HG02938 (cell line): ENCODE data around the gene PTPRE.

Experiments used
- ATAC-seq: cut with Tn5 transposase; IDR thresholded peaks from one replicate; pipeline ENCODE4 v1.9.1; 2021; ENCODE audit warnings: mild to moderate bottlenecking, moderate library complexity; ENCODE audit not compliant: unreplicated experiment

The PTPRE gene

DNA sequence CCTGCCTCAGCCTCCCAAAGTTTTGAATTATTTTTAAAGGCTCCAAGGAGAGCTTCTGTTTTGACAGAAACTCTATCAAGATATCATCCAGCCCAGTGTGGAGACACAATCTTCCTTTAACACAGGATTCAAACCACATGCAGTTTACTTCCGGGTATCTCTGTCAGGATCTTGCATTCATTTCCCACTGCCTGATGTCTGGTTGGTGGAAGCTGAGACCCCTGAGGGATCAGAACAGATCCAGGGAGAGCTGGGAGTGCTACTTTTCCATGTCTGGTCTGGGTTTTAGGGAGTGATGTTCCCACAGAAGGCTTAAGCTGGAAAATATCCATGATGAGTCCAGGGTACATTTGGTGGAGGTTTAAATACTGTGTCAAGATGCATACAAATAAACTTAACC is 16.7 kb downstream of the PTPRE start:
- ATAC-seq, result no peak

DNA sequence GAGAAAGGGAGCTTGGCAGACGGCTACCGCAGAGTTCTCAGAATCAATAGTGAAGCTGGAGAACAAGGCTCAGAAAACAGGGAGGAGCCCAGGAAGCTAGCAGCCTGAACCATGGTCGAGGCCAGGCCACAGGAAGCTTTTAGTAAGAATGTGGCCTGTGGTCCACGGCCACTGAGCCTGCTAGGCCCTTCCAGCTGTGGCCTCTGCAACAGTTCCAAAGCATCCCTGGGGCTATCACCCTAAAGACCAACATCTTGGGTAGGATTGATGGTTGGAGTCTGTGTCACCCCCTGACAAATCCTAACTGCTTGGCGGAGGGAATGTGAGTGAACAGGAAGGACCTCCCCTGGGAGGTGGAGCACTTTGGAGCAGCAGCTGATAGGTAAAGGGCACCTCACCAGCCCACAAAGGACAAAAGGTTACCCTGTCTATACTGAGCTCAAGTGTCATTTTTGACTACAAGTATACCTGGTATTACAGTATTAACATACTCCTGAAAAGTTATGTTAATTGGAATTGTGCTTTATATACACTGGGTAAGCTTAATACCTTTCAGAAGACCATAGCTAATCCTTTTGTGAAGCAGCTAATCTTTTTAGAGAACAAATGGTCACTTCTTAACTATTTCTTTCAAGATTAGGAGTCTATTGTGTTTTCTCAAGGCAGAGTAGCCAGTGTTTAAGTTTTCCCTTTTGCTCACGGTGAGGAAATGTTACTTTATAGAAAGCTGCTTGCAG is 18.7 kb downstream of the PTPRE start:
- no peak for ATAC-seq

DNA sequence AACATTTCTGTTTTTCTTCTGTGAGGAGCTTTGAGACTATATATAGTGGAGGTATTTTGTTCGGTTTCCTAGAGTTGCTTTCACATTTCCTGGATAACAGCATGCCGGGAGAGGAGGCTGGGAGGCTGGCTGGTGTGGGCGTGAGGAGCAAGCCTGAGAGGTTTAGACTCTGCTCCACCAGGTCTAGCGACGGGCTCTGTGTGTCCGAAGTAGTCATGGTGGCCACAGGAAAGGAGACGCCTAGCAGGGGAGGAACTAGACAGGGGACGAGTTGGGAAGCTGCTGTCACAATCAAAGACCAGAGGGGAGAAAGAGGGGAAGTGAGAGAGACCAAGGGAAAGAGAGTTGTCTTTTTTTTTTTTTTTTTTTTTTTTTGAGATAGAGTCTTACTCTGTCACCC is 19.6 kb downstream of the PTPRE start:
- no peak for ATAC-seq

DNA sequence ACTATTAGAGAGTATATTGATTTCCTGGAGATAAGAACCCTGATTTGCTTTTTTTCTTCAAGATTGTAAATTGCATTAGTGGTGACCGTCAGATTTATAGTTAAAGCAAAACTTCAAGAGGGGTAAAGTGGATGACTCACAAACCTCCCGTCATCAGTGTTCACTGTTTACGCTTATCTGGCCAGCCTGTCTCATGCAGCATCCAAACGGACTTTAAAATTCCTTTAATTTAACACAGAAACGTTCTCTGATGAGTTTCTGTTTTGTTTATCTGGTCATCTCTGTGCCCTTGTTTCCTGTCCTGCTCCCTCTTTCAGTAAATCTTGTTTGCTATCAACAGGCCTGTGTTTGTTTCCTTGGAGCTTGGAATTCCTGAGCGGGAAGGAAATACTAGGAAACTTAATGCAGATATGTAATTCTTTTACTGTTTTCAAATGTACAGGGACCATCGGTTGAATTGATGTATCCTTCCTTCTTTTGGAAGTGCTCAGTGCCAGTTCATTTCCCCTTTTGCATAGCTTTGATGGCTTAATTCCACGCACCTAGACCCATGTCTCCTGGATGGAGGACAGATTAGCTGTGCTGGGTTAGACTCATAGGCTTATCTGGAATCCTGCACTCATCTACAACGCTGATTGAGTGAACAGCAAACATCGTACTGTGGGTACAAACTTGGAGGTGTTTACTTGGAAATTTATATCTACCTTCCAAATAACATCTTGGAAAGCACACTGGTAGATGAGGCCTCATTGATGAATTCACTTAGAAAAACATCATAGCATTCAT is 21.3 kb downstream of the PTPRE start:
- ATAC-seq, result no peak

DNA sequence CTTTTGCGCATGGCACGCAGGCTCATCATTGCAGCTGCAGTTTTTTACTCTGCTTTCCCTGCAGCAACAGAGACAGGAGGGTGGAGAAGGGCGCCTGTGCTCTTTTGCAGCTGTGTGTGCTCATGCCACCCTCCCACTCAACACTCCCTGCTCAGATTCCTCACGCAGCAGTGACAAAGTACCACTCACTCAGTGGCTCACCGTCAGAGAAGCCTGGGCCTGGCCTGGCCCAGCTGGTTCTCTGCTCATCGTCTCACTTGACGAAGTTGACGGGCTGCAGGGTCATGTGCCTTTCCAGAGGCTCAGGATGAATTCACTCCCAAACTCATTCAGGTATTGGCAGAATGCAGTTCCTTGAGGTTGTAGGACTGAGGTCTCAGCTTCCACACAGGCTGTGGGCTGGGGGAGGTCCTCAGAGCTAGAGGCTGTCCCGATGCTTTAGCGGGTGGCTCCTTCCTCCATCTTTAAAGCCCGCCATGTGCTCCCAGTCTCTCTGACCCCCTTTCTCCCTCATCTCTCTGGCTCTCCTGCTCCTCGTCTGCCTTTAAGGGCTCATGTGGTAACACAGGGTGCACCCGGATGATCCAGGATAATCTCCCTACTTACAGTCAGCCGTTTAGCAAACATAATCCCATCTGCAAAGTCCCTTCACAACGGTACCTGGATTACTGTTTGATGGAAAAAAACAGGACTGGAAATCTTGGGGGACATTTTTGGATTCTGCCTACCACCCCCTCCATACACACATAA is 25.8 kb downstream of the PTPRE start:
- no peak for ATAC-seq

DNA sequence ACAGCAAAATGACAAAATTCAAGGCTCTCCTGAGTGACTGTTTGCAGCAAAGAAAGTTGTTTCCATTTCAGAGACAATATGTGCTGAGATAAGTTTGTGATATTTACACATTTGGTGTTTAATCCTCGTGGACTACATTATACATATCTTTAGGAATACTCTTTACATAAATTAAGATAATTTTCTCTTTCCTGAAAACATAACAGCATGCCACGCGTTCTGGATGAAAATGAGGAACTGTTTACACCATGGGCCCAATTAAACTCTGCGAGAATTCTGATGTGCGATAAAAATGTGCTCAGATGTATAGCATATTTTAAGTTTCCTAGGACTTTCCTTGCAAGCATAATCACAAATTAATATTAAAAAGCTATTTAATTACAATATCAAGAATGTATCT is 26.4 kb downstream of the PTPRE start:
- no peak for ATAC-seq

DNA sequence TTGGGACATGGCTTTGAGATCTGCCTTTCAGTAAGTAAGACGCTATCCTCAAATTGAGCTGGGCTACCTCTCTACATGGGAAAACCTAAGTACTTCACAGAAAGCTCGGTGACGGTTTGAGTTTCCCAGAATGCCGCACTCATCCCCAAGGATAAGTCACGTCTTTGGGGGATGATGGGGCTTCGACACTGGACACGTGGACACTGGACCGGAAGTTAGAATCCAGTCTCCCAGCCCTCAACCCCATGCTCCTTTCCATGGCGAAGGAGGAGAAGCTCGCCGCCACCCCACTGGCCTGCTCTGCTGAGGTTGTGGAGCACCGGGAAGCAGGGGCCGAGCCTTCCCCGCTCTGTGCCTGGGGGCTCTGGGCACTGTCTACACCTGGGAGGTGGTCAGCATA is 27.5 kb downstream of the PTPRE start:
- ATAC-seq, result no peak

DNA sequence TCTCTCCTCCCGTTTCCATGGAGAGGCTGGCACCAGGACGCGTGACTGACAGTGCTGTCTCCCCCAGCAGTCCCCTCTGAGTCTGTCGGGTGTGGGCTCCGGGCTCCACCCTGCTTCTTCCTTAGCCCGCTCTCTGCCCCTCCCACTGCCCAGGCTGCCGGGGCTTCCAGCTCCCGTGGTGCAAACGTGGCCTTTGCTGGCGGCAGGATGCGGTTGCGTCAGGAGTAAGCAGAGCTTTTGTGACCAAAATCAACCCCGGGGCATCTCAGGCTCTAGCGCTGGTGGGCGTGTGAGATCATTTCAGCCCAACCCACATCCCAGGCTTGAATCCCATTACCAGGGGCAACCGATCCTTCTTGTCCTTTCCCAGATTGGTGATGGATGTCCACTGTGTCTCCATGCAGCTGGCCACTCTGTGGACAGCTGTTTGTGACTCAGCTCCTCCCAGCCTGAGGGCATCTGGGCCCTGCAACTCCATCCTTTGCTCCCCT is 28.2 kb downstream of the PTPRE start:
- ATAC-seq, result no peak

DNA sequence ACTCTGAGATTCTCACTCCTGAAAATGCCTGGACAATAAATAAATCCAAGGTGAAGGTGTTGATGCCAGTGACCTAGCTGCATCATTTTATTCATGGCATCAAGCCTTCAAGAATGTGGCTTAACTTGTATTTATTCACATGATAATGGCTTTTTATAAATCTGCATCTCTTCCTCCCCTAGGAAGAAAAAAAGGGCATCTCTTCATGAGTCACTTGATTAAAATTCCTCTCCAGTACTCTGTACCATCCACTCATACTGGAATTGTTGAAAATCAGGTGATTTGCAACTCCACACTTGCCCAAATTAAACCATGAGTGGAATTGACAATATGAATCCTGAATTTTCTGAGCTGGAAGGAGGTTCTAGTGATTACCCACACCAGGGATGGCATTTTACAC is 30.2 kb downstream of the PTPRE start:
- no peak for ATAC-seq

DNA sequence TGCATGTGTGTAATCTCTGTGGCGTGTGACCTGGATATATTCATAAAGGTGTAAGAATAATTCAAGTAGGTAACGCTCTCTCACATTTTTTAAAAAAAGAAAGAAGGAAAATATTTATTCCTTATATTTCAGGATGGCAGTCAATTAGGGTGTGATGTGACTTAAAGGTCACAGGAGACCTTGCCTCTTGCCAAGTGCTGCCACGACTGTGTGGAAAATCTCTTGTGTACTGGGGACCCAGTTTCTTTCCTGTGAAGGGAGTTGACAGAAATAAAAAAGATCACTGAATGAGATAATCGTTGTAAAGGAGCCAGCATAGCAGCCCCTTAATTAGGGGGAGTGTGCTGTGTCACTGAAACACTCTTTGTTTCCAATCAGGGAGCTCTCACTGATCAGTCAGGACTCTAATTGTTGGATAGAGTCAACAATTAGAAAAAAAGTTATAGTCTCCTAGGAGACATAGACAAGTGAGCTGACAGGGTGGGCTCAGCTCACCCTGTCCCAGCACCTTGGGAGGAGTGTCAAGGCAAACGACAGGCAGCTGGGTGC is 31.1 kb downstream of the PTPRE start:
- no peak for ATAC-seq

DNA sequence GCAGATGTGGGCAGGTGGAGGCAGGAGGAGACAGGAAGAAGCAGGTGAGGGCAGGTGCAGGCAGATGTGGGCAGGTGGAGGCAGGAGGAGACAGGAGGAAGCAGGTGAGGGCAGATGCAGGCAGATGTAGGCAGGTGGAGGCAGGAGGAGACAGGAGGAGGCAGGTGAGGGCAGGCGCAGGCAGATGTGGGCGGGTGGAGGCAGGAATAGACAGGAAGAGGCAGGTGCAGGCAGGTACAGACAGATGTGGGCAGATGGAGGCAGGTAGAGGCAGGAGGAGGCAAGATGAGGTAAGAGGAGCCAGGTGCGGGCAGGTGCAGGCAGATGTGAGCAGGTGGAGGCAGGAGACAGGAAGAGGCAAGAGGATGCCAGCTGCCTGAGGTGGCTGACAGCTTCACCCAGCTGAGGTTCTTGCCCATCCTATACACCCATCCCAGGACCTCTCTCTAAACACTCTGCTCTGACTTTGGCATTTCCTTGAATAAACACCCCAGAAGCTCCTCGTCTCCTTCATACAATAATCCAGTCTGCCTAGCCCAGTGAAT is 33.0 kb downstream of the PTPRE start:
- no peak for ATAC-seq

DNA sequence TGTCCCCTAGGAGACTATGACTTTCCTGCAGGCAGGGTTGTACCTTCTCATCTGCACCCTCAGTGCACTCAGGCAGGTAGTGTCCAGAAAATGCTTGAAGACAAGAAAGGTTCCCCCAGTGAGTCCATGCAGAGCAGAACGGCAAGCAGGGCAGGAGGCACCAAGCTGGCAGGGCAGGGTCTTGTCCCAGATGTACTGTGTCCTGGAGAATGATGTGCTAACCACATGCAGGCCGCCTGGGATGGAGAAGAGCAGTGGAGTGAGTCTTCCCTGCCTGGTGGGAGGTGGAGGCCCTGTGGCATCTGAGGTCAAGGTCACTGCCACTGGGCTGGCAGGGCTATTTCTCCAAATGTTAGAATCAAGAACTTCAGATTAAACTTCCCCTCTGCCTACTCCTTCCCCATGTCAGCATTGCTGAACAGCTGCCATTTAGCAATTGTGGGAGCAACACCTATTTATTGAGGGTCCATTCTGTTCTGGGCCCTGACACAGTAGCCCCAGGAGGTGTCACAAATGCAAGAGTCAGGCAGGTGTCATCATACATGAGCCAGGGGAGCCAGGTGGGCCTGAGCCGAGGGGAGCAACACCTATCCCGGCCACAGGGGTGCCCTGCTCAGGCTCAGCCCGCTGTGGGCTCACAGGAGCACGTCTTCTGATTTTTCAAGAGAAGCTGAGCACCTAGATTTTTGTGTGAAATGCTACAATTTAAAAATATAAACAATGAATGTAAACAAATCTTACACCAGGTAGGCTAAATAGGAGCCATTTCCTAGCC is 34.1 kb downstream of the PTPRE start:
- ATAC-seq, result no peak

DNA sequence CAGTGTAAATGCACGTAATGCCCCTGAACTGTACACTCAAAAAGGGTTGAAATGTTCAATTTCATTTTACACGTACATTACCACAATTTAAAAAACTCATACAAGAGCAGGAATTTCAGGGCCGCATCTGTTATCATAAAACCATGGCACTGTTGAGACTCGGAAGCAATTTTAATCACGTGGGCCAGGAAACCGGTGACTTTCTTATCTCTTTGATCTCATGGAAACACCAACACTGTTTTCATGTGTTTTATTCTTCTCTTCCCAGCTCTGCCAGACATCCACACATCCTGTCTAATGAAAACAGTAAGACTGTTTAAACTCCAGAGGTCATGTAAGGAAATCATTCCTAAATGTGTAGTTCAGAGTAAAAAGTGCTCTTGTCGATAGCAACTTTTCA is 35.9 kb downstream of the PTPRE start:
- no peak for ATAC-seq

DNA sequence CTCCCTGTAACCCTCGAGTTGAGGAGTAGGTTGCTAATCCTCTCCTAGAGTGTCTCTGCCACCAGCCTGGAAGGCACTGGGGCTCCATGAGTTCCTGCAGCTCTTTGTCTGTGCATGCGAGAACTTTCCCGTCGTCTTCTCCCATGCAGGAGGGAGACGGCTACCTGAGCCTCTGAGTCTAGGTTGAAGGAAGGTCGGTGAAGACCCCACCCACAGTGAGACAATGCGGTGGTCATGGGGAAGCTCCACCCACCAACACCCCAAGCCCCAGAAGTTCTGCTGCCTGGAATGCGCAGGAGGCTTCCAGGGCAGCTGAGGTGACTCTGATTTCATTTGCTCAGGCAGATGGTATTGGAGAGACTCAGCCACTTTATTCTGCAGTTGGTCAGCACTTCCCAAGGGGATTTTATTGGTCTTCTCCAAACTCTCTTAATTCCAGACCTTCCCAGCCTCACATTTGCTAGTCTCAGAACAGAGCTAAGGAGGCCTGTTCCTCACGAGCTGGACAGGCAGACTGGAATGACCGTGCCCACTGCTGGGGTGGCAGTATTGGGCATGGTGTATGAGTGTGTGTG is 36.5 kb downstream of the PTPRE start:
- no peak for ATAC-seq

DNA sequence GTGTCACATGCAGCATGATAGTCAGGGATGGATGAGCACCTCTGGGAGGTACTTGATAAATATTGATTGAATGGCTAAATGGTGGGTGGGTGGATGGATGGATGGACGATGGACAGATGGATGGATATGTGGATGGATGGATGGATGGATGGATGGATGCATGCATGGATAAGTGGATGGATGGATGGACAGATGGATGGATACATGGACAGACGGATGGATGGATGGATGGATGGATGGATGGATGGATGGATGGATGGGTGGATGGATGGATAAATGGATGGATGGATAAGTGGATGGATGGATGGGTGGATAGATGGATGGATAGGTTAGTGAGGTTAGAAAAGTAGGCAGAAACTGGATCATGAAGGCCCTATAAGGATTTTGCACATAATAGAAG is 37.4 kb downstream of the PTPRE start:
- no peak for ATAC-seq

DNA sequence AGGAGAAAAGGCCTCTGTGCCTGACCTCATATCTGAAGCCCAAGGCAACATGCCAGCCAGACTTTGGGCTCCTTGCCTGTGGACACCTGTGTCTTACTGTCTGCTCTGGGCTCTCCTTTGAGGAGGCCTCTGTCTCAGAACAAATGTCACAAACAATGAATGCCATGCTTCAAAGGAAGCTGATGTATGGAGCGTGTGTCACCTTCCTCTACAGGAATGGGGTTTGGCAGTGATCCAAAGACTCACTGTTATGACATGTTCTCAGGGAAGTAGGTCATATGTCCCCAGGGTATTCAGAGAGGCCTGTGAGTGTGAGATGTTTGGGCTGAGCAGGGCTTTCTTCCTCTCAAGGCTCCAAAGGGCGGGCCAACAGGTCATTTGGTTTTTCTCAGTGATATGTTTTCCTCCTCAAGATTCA is 38.4 kb downstream of the PTPRE start:
- ATAC-seq, result no peak

DNA sequence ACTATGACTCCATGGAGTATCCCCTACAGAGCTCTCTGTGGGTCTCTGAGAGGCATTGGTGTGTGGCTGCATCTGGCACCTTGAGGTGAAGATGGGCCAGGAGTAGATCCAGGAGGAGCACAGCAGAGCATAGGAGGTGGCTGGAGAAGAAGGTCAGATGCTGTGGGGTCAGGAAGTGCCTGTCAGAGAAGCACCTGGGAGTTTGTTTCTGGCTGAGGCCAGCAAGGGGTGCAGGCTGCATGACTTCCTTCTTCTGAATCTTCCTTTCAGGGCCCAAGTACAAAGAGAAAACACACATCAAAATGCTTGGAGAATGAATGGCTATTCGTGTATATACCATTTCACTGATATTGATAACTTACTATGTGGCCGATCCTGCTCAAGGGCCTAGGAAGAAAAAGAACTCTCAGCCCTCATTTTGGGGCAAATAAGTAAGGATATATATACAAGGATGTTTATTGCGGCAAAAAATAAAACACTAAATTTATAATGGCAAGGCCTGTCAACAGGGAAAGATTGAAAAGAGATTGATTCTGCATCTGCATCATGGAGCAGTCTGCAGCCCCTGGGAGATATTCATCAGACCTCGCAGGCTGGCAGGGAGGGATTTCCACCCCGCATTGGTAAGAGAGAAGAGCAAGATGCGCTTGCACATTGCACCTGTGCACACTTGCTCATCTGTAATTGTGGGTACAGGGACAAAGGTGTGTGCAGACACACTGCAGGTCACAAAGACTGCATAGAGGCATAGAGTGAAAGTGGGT is 39.2 kb downstream of the PTPRE start:
- ATAC-seq, result no peak

DNA sequence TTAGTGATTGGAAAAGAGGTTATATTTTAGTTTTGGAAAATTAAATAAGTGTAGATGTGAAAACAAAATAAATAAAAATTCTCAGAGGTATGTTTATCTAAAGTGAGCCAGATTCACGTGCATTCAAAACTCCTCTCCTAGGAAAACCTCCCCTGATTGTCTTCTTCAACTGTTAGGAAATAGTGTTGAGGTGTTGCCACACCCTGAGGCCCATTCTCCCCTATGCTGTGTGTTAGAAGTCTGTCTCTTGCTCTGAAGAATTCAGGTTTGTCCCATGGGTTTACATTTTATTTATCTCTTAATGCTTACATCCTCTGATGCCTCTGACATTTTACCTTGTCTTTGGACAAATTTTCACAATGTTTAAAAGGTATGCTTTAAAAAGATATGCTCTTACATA is 40.3 kb downstream of the PTPRE start:
- no peak for ATAC-seq

DNA sequence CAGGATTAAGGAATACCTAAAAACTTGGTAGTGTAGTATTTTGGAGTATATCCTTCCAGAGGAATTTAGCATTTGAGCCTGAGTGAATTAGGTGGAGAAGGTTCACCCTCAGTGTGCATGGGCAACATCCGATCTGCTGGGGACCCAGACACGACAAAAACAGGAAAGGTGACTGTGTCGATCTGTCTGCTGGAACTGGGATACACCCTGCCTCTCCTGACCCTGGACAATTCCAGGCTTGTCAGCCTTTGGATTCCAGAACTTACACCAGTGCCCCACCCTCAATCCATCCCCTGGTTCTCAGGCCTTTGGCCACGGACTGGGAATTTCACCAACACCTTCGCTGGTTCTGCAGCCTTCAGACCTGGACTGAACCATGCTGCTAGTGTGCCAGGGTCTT is 41.9 kb downstream of the PTPRE start:
- ATAC-seq, result no peak
